Measurements from ENCODE around the gene EIF2B5.

Gene EIF2B5

GRCh38 chr3:184126006-184126405, 9.2 kb upstream of the EIF2B5 start:
- Histone ChIP-seq H2AFZ (ENCODE audit: low read length) (no peak overlapping the region), H3K4me2 (ENCODE audit: low read length) (no peak overlapping the region), H4K20me1 (ENCODE audit: insufficient read depth, low read length) (no peaks in the 10 kb centered on the region), H3K9me2 (ENCODE audit: low read depth, low read length) (no peaks in the 10 kb centered on the region), H3K9me3 (ENCODE audit: low read length) (no peaks in the 10 kb centered on the region), H3K9ac (ENCODE audit: low read length) (no peak overlapping the region), H3K27me3 (ENCODE audit: insufficient read depth, low read length) (no peaks in the 10 kb centered on the region; the same call in 1 of the 2 replicates), H3K36me3 (ENCODE audit: insufficient read depth, low read length) (no peaks in the 10 kb centered on the region), H3K4me3 (ENCODE audit: low read depth, low read length, poor library complexity, severe bottlenecking) (no peak overlapping the region), H3F3A (ENCODE audit: insufficient read depth, low read length) (no peaks in the 10 kb centered on the region), H3K79me2 (ENCODE audit: insufficient read depth, low read length) (no peaks in the 10 kb centered on the region), H3K27ac (ENCODE audit: low read depth, low read length, poor library complexity, severe bottlenecking) (no peak overlapping the region), H3K4me1 (ENCODE audit: insufficient read depth, low read length, severe bottlenecking) (no peaks in the 10 kb centered on the region)
- TF ChIP-seq EZH2 (IDR thresholded peaks at IDR 0.05; ENCODE audit: borderline replicate concordance, low read length) (no peak), CTCF (IDR thresholded peaks at IDR 0.05; ENCODE audit: low read length) (no peak)

- TF ChIP-seq EZH2 (IDR thresholded peaks at IDR 0.05; ENCODE audit: borderline replicate concordance, low read length) (no peak), CTCF (IDR thresholded peaks at IDR 0.05; ENCODE audit: low read length) (peak; percentile 80)
- no peak overlapping the region for H3K9ac ChIP-seq (ENCODE audit: low read length)
- H3K4me3 ChIP-seq (ENCODE audit: low read depth, low read length, poor library complexity, severe bottlenecking): no peak overlapping the region
- no peaks in the 10 kb centered on the region for H3K79me2 ChIP-seq (ENCODE audit: insufficient read depth, low read length)
- no peaks in the 10 kb centered on the region for H3K36me3 ChIP-seq (ENCODE audit: insufficient read depth, low read length)
- H3K9me3 ChIP-seq (ENCODE audit: low read length): no peaks in the 10 kb centered on the region
- H3K9me2 ChIP-seq (ENCODE audit: low read depth, low read length): no peaks in the 10 kb centered on the region
- H3F3A ChIP-seq (ENCODE audit: insufficient read depth, low read length): no peaks in the 10 kb centered on the region
- no peak overlapping the region for H3K4me2 ChIP-seq (ENCODE audit: low read length)
- no peaks in the 10 kb centered on the region; the same call in 1 of the 2 replicates for H3K27me3 ChIP-seq (ENCODE audit: insufficient read depth, low read length)
- no peak overlapping the region for H3K27ac ChIP-seq (ENCODE audit: low read depth, low read length, poor library complexity, severe bottlenecking)
- no peak overlapping the region for H2AFZ ChIP-seq (ENCODE audit: low read length)
- no peaks in the 10 kb centered on the region for H4K20me1 ChIP-seq (ENCODE audit: insufficient read depth, low read length)
- H3K4me1 ChIP-seq (ENCODE audit: insufficient read depth, low read length, severe bottlenecking): peaks cover 7% of the 10 kb centered on the region
Measured at GRCh38 chr3:184129012-184129411, 6.1 kb upstream of the EIF2B5 start.

GRCh38 chr3:184132945-184133344, 2.2 kb upstream of the EIF2B5 start:
- Histone ChIP-seq H3K27ac (ENCODE audit: low read depth, low read length, poor library complexity, severe bottlenecking) (no peak overlapping the region), H3K9ac (ENCODE audit: low read length) (no peak overlapping the region), H3K36me3 (ENCODE audit: insufficient read depth, low read length) (peaks cover 11% of the 10 kb centered on the region; the same call in 1 of the 2 replicates), H3K9me3 (ENCODE audit: low read length) (no peaks in the 10 kb centered on the region), H3K9me2 (ENCODE audit: low read depth, low read length) (no peaks in the 10 kb centered on the region), H4K20me1 (ENCODE audit: insufficient read depth, low read length) (no peaks in the 10 kb centered on the region), H3K4me3 (ENCODE audit: low read depth, low read length, poor library complexity, severe bottlenecking) (no peak overlapping the region), H3K27me3 (ENCODE audit: insufficient read depth, low read length) (no peaks in the 10 kb centered on the region), H3K4me2 (ENCODE audit: low read length) (no peak overlapping the region), H3F3A (ENCODE audit: insufficient read depth, low read length) (no peaks in the 10 kb centered on the region), H2AFZ (ENCODE audit: low read length) (no peak overlapping the region), H3K79me2 (ENCODE audit: insufficient read depth, low read length) (peaks cover 23% of the 10 kb centered on the region), H3K4me1 (ENCODE audit: insufficient read depth, low read length, severe bottlenecking) (peaks cover 27% of the 10 kb centered on the region)
- TF ChIP-seq CTCF (IDR thresholded peaks at IDR 0.05; ENCODE audit: low read length) (no peak), EZH2 (IDR thresholded peaks at IDR 0.05; ENCODE audit: borderline replicate concordance, low read length) (no peak)
